Measurements from ENCODE around the gene LRMDA. TPM values are rescaled to one million over a fixed set of nuclear protein-coding genes. Genes with fewer than 3 reads are reported as not detected.

The LRMDA gene
- total and polyA plus RNA-seq, 10 of the 15 experiments (the other 5 are each of a cell fraction or from before 2014, with no cell fraction given) = 0.07 to 0.54 (median 0.29) TPM; not detected in 4

GRCh38 chr10:75779276-75779675, 347.9 kb downstream of the LRMDA start:
- POLR2A ChIA-PET = no interaction called here
- DNase-seq (ENCODE audit: low read depth, low spot score) (no peak), FAIRE-seq (no peak), ATAC-seq (no peak)
- CTCF ChIA-PET = interaction anchor here (1.2 kb wide), 1 partner anchor 15 kb away, joined by 4 read pairs; no protein-coding TSS in a partner anchor
- WGBS (ENCODE audit: insufficient coverage, insufficient replicate concordance, low lambda C conversion rate, missing lambda C conversion rate) = 0% methylated on average over 1 of the region's 1 CpG
- Histone ChIP-seq H3K27ac (ENCODE audit: control insufficient read depth, insufficient read depth) (no peak overlapping the region), H3K9ac (ENCODE audit: control insufficient read depth, insufficient read depth, low read length) (no peak overlapping the region), H3K4me1 (ENCODE audit: control insufficient read depth, insufficient read depth, low read length) (no peaks in the 10 kb centered on the region), H3K27me3 (replicated peaks in 1 of 2; ENCODE audit: control insufficient read depth in 2 of 2, insufficient read depth in 2 of 2, low read length in 1 of 2) (0 out of 4 replicates have a peak, but pooled peaks cover 0 to 1% of the 10 kb centered on the region in 2 experiments), H3K9me3 (replicated peaks; ENCODE audit: control insufficient read depth, insufficient read depth, low read length) (no peaks in the 10 kb centered on the region), H4K20me1 (ENCODE audit: control insufficient read depth, insufficient read depth) (no peaks in the 10 kb centered on the region; the same call in 1 of the 2 replicates), H3K4me3 (no peak overlapping the region), H2AFZ (ENCODE audit: control insufficient read depth, low read depth, low read length) (no peak overlapping the region), H3K36me3 (ENCODE audit: control insufficient read depth in 2 of 2, insufficient read depth in 2 of 2, low read length in 1 of 2) (no peaks in the 10 kb centered on the region), H3K79me2 (ENCODE audit: control insufficient read depth, insufficient read depth, low read length) (no peaks in the 10 kb centered on the region), H3K4me2 (ENCODE audit: control insufficient read depth, insufficient read depth) (no peak overlapping the region)
- TF ChIP-seq BCL3 (IDR thresholded peaks at IDR 0.05; ENCODE audit: borderline replicate concordance, insufficient read depth, low read depth, low read length, poor library complexity, severe bottlenecking) (no peak), SRF (IDR thresholded peaks at IDR 0.05; ENCODE audit: low read depth in 2 of 2, low read length in 2 of 2) (no peak), ZBTB40 (IDR thresholded peaks at IDR 0.05; ENCODE audit: borderline replicate concordance) (no peak)
- intact Hi-C loops (cut with micrococcal nuclease; ENCODE audit: unreplicated experiment) (no loop called here), in situ Hi-C loops (cut with MboI) (no loop called here)
- BruUV-seq (replicated peaks) = no TSS peak
- SMC1A ChIA-PET (ENCODE audit: uncharacterized antibody, unreplicated experiment) = interaction anchor here (1.2 to 1.4 kb wide), 2 partner anchors 11 to 129 kb away, joined by 3 to 4 read pairs; no protein-coding TSS in a partner anchor
- RAD21 ChIA-PET (ENCODE audit: unreplicated experiment) = no interaction called here

Measured in GM12878 (cell line).